ENCODE measurements around the gene ZFP90.

- TF ChIP-seq POLR2A (IDR thresholded peaks at IDR 0.05) (no peak), CTCF (IDR thresholded peaks at IDR 0.05) (no peak)
Observed at GRCh38 chr16:68514511-68514910, 24.6 kb upstream of the ZFP90 start.
